ENCODE results near the gene ACO2. TPM values are rescaled to one million over a fixed set of nuclear protein-coding genes. Genes with fewer than 3 reads are reported as not detected.

The ACO2 gene
- total and polyA plus RNA-seq, 5 donors from 2014 or later, result 64.3 to 87.5 (median 67.4) TPM

DNA sequence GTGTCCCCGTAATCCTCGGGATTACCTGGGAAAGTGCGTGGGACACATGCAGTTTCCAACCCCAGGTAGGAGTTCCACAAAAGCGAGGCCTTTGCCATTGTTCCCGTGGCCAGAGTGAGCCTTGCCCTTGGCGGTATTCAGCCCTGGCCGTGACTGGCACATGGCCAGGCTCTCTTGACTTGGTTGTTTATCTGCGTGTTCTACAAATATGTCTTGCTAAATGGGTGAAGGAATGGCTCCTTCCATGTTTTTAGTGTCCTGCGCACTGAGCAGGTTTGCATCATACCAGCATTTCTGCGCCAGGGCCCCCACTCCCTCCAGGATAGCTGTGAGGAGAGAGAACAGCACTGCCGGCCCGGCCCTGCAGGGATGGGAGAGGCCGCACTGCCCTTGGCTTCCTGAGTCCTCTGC is 55.3 kb downstream of the ACO2 start:
- H3K27ac Mint-ChIP-seq, result peak overlapping the region in 1 of 3 donors; percentile 71
- no peak for ATAC-seq (ENCODE audit: low read depth in 2 of 2)

GRCh38 chr22:41524809-41525449 is 56.0 kb downstream of the ACO2 start:
- Mint-ChIP-seq H3K4me3 (peak overlapping the region in 2 of 4 donors; percentile 4 to 32), H3K9me3 (no peaks in the 10 kb centered on the region), H3K27ac (peak overlapping the region in 1 of 3 donors; percentile 71), H3K27me3 (no peaks in the 10 kb centered on the region), H3K4me1 (peaks cover 0 to 23% (median 4%) of the 10 kb centered on the region in 4 donors), H3K36me3 (peaks cover 7% of the 10 kb centered on the region)
- DNase-seq, result peak; percentile 24 to 85 (median 70)
- Histone ChIP-seq H3K4me3 (ENCODE audit: low read depth, low read length) (no peak overlapping the region), H3K9me3 (ENCODE audit: control insufficient read depth in 2 of 2, low read length in 2 of 2) (no peaks in the 10 kb centered on the region), H3K27me3 (ENCODE audit: control insufficient read depth, insufficient read depth, low read length) (no peaks in the 10 kb centered on the region), H3K27ac (ENCODE audit: insufficient read depth, low read length, poor library complexity, severe bottlenecking) (peak overlapping the region; percentile 63), H3K36me3 (ENCODE audit: control insufficient read depth, insufficient read depth, low read length) (peaks cover 42% of the 10 kb centered on the region), H3K4me1 (ENCODE audit: control insufficient read depth, insufficient read depth, low read length, poor library complexity, severe bottlenecking) (peaks cover 13% of the 10 kb centered on the region)
- ATAC-seq (ENCODE audit: low read depth in 2 of 2), result peak; percentile 75 to 84

More for the DNA sequence above, 55.3 kb downstream of the ACO2 start:
- DNase-seq, result no peak
- Mint-ChIP-seq H3K36me3 (peaks cover 7% of the 10 kb centered on the region), H3K27me3 (no peaks in the 10 kb centered on the region), H3K4me1 (peaks cover 0 to 23% (median 4%) of the 10 kb centered on the region in 4 donors), H3K9me3 (no peaks in the 10 kb centered on the region), H3K4me3 (no peak overlapping the region)
- peaks cover 41% of the 10 kb centered on the region for H3K36me3 ChIP-seq (ENCODE audit: control insufficient read depth, insufficient read depth, low read length)
- no peak overlapping the region for H3K4me3 ChIP-seq (ENCODE audit: low read depth, low read length)
- peaks cover 13% of the 10 kb centered on the region for H3K4me1 ChIP-seq (ENCODE audit: control insufficient read depth, insufficient read depth, low read length, poor library complexity, severe bottlenecking)
- no peaks in the 10 kb centered on the region for H3K9me3 ChIP-seq (ENCODE audit: control insufficient read depth in 2 of 2, low read length in 2 of 2)
- no peaks in the 10 kb centered on the region for H3K27me3 ChIP-seq (ENCODE audit: control insufficient read depth, insufficient read depth, low read length)
- peak overlapping the region; percentile 63 for H3K27ac ChIP-seq (ENCODE audit: insufficient read depth, low read length, poor library complexity, severe bottlenecking)

- Mint-ChIP-seq H3K9me3 (no peaks in the 10 kb centered on the region), H3K4me3 (no peak overlapping the region), H3K36me3 (peaks cover 7% of the 10 kb centered on the region), H3K4me1 (peaks cover 0 to 23% (median 4%) of the 10 kb centered on the region in 4 donors), H3K27me3 (no peaks in the 10 kb centered on the region), H3K27ac (peak overlapping the region in 1 of 3 donors; percentile 71)
- no peaks in the 10 kb centered on the region for H3K27me3 ChIP-seq (ENCODE audit: control insufficient read depth, insufficient read depth, low read length)
- no peak for DNase-seq
- peak overlapping the region; percentile 63 for H3K27ac ChIP-seq (ENCODE audit: insufficient read depth, low read length, poor library complexity, severe bottlenecking)
- peaks cover 13% of the 10 kb centered on the region for H3K4me1 ChIP-seq (ENCODE audit: control insufficient read depth, insufficient read depth, low read length, poor library complexity, severe bottlenecking)
- no peak for ATAC-seq (ENCODE audit: low read depth in 2 of 2)
- no peak overlapping the region for H3K4me3 ChIP-seq (ENCODE audit: low read depth, low read length)
- H3K9me3 ChIP-seq (ENCODE audit: control insufficient read depth in 2 of 2, low read length in 2 of 2), result no peaks in the 10 kb centered on the region
- H3K36me3 ChIP-seq (ENCODE audit: control insufficient read depth, insufficient read depth, low read length), result peaks cover 42% of the 10 kb centered on the region
Measured at GRCh38 chr22:41525450-41526225, 56.7 kb downstream of the ACO2 start.

- ATAC-seq (ENCODE audit: low read depth in 2 of 2) (no peak), DNase-seq (no peak)
- Histone ChIP-seq H3K27ac (ENCODE audit: insufficient read depth, low read length, poor library complexity, severe bottlenecking) (no peak overlapping the region), H3K27me3 (ENCODE audit: control insufficient read depth, insufficient read depth, low read length) (no peaks in the 10 kb centered on the region), H3K4me1 (ENCODE audit: control insufficient read depth, insufficient read depth, low read length, poor library complexity, severe bottlenecking) (peaks cover 13% of the 10 kb centered on the region), H3K36me3 (ENCODE audit: control insufficient read depth, insufficient read depth, low read length) (peaks cover 42% of the 10 kb centered on the region), H3K9me3 (ENCODE audit: control insufficient read depth in 2 of 2, low read length in 2 of 2) (no peaks in the 10 kb centered on the region), H3K4me3 (ENCODE audit: low read depth, low read length) (no peak overlapping the region)
- H3K36me3 Mint-ChIP-seq, result peaks cover 7% of the 10 kb centered on the region
- H3K4me3 Mint-ChIP-seq, result peak overlapping the region in 1 of 4 donors; percentile 28
- H3K9me3 Mint-ChIP-seq, result no peaks in the 10 kb centered on the region
- H3K4me1 Mint-ChIP-seq, result peaks cover 0 to 25% (median 4%) of the 10 kb centered on the region in 4 donors
- H3K27me3 Mint-ChIP-seq, result no peaks in the 10 kb centered on the region
- H3K27ac Mint-ChIP-seq, result peak overlapping the region in 1 of 3 donors; percentile 80
Measured at GRCh38 chr22:41526226-41526829, 57.4 kb downstream of the ACO2 start.

GRCh38 chr22:41526830-41527799 is 58.2 kb downstream of the ACO2 start:
- Mint-ChIP-seq H3K4me1 (peaks cover 0 to 25% (median 4%) of the 10 kb centered on the region in 4 donors), H3K4me3 (peak overlapping the region in 1 of 4 donors; percentile 28), H3K27ac (peak overlapping the region in 2 of 3 donors; percentile 52 to 80), H3K27me3 (no peaks in the 10 kb centered on the region), H3K36me3 (peaks cover 7% of the 10 kb centered on the region), H3K9me3 (no peaks in the 10 kb centered on the region)
- H3K36me3 ChIP-seq (ENCODE audit: control insufficient read depth, insufficient read depth, low read length), result peaks cover 46% of the 10 kb centered on the region
- H3K9me3 ChIP-seq (ENCODE audit: control insufficient read depth in 2 of 2, low read length in 2 of 2), result no peaks in the 10 kb centered on the region
- ATAC-seq (ENCODE audit: low read depth in 2 of 2), result peak; percentile 32 to 50
- H3K27me3 ChIP-seq (ENCODE audit: control insufficient read depth, insufficient read depth, low read length), result no peaks in the 10 kb centered on the region
- no peak overlapping the region for H3K4me3 ChIP-seq (ENCODE audit: low read depth, low read length)
- no peak overlapping the region for H3K27ac ChIP-seq (ENCODE audit: insufficient read depth, low read length, poor library complexity, severe bottlenecking)
- H3K4me1 ChIP-seq (ENCODE audit: control insufficient read depth, insufficient read depth, low read length, poor library complexity, severe bottlenecking), result peaks cover 13% of the 10 kb centered on the region
- DNase-seq, result peak; percentile 57 to 63 (median 57)

DNA sequence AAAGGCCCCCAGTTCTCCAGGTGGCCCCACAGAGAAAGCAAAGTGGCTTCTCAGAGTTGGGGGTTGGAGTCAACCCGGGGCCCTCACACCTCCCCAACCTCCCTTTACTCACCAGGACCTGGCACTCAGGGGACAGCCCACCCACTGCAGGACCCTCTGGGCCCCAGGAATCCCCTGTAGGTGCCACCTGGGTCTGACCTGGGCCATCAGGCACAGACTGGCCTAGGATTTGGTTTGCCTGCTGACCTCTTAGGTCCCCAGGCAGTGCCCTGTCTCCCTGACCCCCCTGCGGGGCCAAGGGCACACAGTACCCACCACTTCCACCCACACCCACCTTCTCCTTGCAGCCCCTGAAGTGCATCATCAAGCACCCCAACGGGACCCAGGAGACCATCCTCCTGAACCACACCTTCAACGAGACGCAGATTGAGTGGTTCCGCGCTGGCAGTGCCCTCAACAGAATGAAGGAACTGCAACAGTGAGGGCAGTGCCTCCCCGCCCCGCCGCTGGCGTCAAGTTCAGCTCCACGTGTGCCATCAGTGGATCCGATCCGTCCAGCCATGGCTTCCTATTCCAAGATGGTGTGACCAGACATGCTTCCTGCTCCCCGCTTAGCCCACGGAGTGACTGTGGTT is 59.3 kb downstream of the ACO2 start:
- Mint-ChIP-seq H3K9me3 (no peaks in the 10 kb centered on the region), H3K27ac (peak overlapping the region in 2 of 3 donors; percentile 4 to 39), H3K27me3 (no peaks in the 10 kb centered on the region), H3K36me3 (peaks cover 7% of the 10 kb centered on the region), H3K4me3 (no peak overlapping the region), H3K4me1 (peaks cover 0 to 21% (median 4%) of the 10 kb centered on the region in 4 donors)
- peaks cover 13% of the 10 kb centered on the region for H3K4me1 ChIP-seq (ENCODE audit: control insufficient read depth, insufficient read depth, low read length, poor library complexity, severe bottlenecking)
- no peak for ATAC-seq (ENCODE audit: low read depth in 2 of 2)
- no peaks in the 10 kb centered on the region for H3K27me3 ChIP-seq (ENCODE audit: control insufficient read depth, insufficient read depth, low read length)
- no peak for DNase-seq
- H3K9me3 ChIP-seq (ENCODE audit: control insufficient read depth in 2 of 2, low read length in 2 of 2), result no peaks in the 10 kb centered on the region
- no peak overlapping the region for H3K27ac ChIP-seq (ENCODE audit: insufficient read depth, low read length, poor library complexity, severe bottlenecking)
- H3K4me3 ChIP-seq (ENCODE audit: low read depth, low read length), result no peak overlapping the region
- peaks cover 47% of the 10 kb centered on the region for H3K36me3 ChIP-seq (ENCODE audit: control insufficient read depth, insufficient read depth, low read length)

All from CD4-positive, CD25-positive, alpha-beta regulatory T cell (primary cell).